Mesothelial cell of epicardium (in vitro differentiated cells): Measurements from ENCODE around the gene KATNA1. TPM values are rescaled to one million over a fixed set of nuclear protein-coding genes. Genes with fewer than 3 reads are reported as not detected.
A peak's percentile ranks its signal among the peaks of the same experiment; 100 is the strongest.

ENCODE experiments used
- DNase-seq, 2 experiments: peaks; one replicate each; pipeline ENCODE4 v3.0.0; 2021; ENCODE audit warnings: low spot score in 2 of 2; ENCODE audit not compliant: unreplicated experiment in 2 of 2
- H3K27ac Mint-ChIP-seq: 2 replicates; pipeline ENCODE4 v1.8.0; 2021; ENCODE audit warnings: mixed read lengths
- H3K27me3 Mint-ChIP-seq: 2 replicates; pipeline ENCODE4 v1.8.0; 2021; ENCODE audit warnings: low read depth, mixed read lengths
- H3K36me3 Mint-ChIP-seq: 2 replicates; pipeline ENCODE4 v1.8.0; 2021; ENCODE audit warnings: mixed read lengths
- H3K4me1 Mint-ChIP-seq: 2 replicates; pipeline ENCODE4 v1.8.0; 2021; ENCODE audit warnings: mixed read lengths
- H3K4me3 Mint-ChIP-seq: 2 replicates; pipeline ENCODE4 v1.8.0; 2021; ENCODE audit warnings: mild to moderate bottlenecking, moderate library complexity, mixed read lengths
- H3K9me3 Mint-ChIP-seq: 2 replicates; pipeline ENCODE4 v1.8.0; 2021; ENCODE audit warnings: mixed read lengths
- CTCF ChIP-seq: fragments of 200-600 bp; sonication (generic); IDR thresholded peaks from one replicate; pipeline ENCODE4 v1.5.0; 2021; ENCODE audit warnings: antibody characterized with exemption; ENCODE audit not compliant: unreplicated experiment
- total RNA-seq: library from RNA; stranded (reverse); gene quantifications from 3 replicates; pipeline ENCODE4 v1.2.1, GENCODE V29; 2021

The KATNA1 gene
- total RNA-seq, 1 donor from 2014 or later = 18.8 TPM

- Mint-ChIP-seq H3K9me3 (peaks cover 10% of the 10 kb centered on the region), H3K36me3 (peaks cover 31% of the 10 kb centered on the region), H3K4me1 (no peaks in the 10 kb centered on the region), H3K27ac (no peak overlapping the region), H3K4me3 (no peak overlapping the region), H3K27me3 (no peaks in the 10 kb centered on the region)
- no peak for DNase-seq
- TF ChIP-seq CTCF = no peak
These were observed 8.9 kb upstream of the KATNA1 start for GRCh38 chr6:149657441-149657840.

- Mint-ChIP-seq H3K27ac (no peak overlapping the region), H3K9me3 (peaks cover 10% of the 10 kb centered on the region), H3K36me3 (peaks cover 13% of the 10 kb centered on the region), H3K4me1 (peaks cover 13% of the 10 kb centered on the region), H3K4me3 (no peak overlapping the region), H3K27me3 (no peaks in the 10 kb centered on the region)
- no peak for DNase-seq
- no peak for TF ChIP-seq CTCF
These were observed 2.5 kb upstream of the KATNA1 start for GRCh38 chr6:149651056-149651455.

- H3K9me3 Mint-ChIP-seq = peaks cover 4% of the 10 kb centered on the region
- H3K27ac Mint-ChIP-seq = no peak overlapping the region
- peaks cover 19% of the 10 kb centered on the region for H3K4me1 Mint-ChIP-seq
These were observed 1.9 kb downstream of the KATNA1 start for GRCh38 chr6:149646599-149646998.

GRCh38 chr6:149642829-149643580 lies 5.5 kb downstream of the KATNA1 start:
- H3K4me1 Mint-ChIP-seq = peaks cover 16% of the 10 kb centered on the region
- no peak overlapping the region for H3K4me3 Mint-ChIP-seq
- peaks cover 6% of the 10 kb centered on the region for H3K9me3 Mint-ChIP-seq
- peaks cover 14% of the 10 kb centered on the region for H3K36me3 Mint-ChIP-seq
- no peak for DNase-seq
- no peak overlapping the region for H3K27ac Mint-ChIP-seq
- H3K27me3 Mint-ChIP-seq = no peaks in the 10 kb centered on the region
- no peak for TF ChIP-seq CTCF

More at GRCh38 chr6:149646599-149646998, 1.9 kb downstream of the KATNA1 start:
- peak overlapping the region; percentile 87 for H3K4me3 Mint-ChIP-seq
- H3K27me3 Mint-ChIP-seq = no peaks in the 10 kb centered on the region
- no peak for DNase-seq
- TF ChIP-seq CTCF = no peak
- peaks cover 7% of the 10 kb centered on the region for H3K36me3 Mint-ChIP-seq

GRCh38 chr6:149636124-149636523 lies 12.4 kb downstream of the KATNA1 start:
- no peaks in the 10 kb centered on the region for H3K27me3 Mint-ChIP-seq
- no peak for TF ChIP-seq CTCF
- no peak for DNase-seq
- no peak overlapping the region for H3K4me3 Mint-ChIP-seq
- peaks cover 9% of the 10 kb centered on the region for H3K36me3 Mint-ChIP-seq
- H3K4me1 Mint-ChIP-seq = no peaks in the 10 kb centered on the region
- H3K9me3 Mint-ChIP-seq = no peaks in the 10 kb centered on the region
- H3K27ac Mint-ChIP-seq = no peak overlapping the region
